RWPE1 (cell line): ENCODE results near the gene VPS37D.
A peak's percentile ranks its signal among the peaks of the same experiment; 100 is the strongest.
"Not testable (repeated sequence)": the region's sequence is repeated elsewhere in the genome, so short reads cannot be mapped to it uniquely, and the experiment has no call there.

ENCODE experiments used
- CTCF ChIA-PET: fragments of 350-600 bp; sonication (Branson Sonifier 250); formaldehyde crosslinking; extraction: SDS; loops from one replicate; lab custom pipeline; 2021; lab: Yijun Ruan, JAX
- POLR2A ChIA-PET: fragments of 400-600 bp; formaldehyde crosslinking; extraction: SDS; loops from one replicate; lab custom pipeline; 2020; ENCODE audit warnings: antibody characterized with exemption; ENCODE audit not compliant: low non-redundant PET; lab: Yijun Ruan, JAX
- DNase-seq: peaks from one replicate; pipeline ENCODE4 v3.0.0; 2012; ENCODE audit warnings: low spot score
- H3K27ac ChIP-seq: fragments of 450-650 bp; 2 replicates; pipeline ENCODE4 v1.5.1; 2017
- CTCF ChIP-seq: fragments of 450-650 bp; conservative IDR thresholded peaks from 2 replicates; pipeline ENCODE4 v1.5.1; 2017; ENCODE audit warnings: low read depth, mild to moderate bottlenecking

The VPS37D gene

GRCh38 chr7:73706126-73707044 is 38.8 kb downstream of the VPS37D start:
- CTCF ChIA-PET: interaction anchor here (0.7 to 1.2 kb wide), 7 partner anchors 9 to 100 kb away, joined by 3 to 5 read pairs (median 3); no protein-coding TSS in a partner anchor
- peak overlapping the region; percentile 90 for H3K27ac ChIP-seq
- POLR2A ChIA-PET: interaction anchor here (0.6 to 0.7 kb wide), 3 partner anchors 9 to 144 kb away, joined by 3 to 6 read pairs (median 4); no protein-coding TSS in a partner anchor
- no peak for TF ChIP-seq CTCF
- DNase-seq: peak; percentile 65

GRCh38 chr7:73707045-73707631 is 39.5 kb downstream of the VPS37D start:
- H3K27ac ChIP-seq: peak overlapping the region; percentile 90
- no peak for TF ChIP-seq CTCF
- CTCF ChIA-PET: interaction anchor here (0.7 to 1.2 kb wide), 3 partner anchors 8 to 18 kb away, joined by 3 to 5 read pairs (median 4); no protein-coding TSS in a partner anchor
- no peak for DNase-seq
- POLR2A ChIA-PET: interaction anchor here (0.6 kb wide), 2 partner anchors 18 to 144 kb away, joined by 4 to 6 read pairs; no protein-coding TSS in a partner anchor

GRCh38 chr7:73708961-73709549 is 41.4 kb downstream of the VPS37D start:
- H3K27ac ChIP-seq: peak overlapping the region; percentile 90

GRCh38 chr7:73712773-73713172 is 45.1 kb downstream of the VPS37D start:
- ChIA-PET POLR2A (no interaction called here), CTCF (no interaction called here)
- TF ChIP-seq CTCF: no peak
- peak overlapping the region; percentile 8; the same call in 1 of the 2 replicates for H3K27ac ChIP-seq
- no peak for DNase-seq

More at GRCh38 chr7:73708961-73709549, 41.4 kb downstream of the VPS37D start:
- ChIA-PET CTCF (no interaction called here), POLR2A (no interaction called here)
- TF ChIP-seq CTCF: no peak
- no peak for DNase-seq

GRCh38 chr7:73713319-73713718 is 45.7 kb downstream of the VPS37D start:
- H3K27ac ChIP-seq: peak overlapping the region; percentile 1
- CTCF ChIA-PET, POLR2A ChIA-PET, DNase-seq: not testable (repeated sequence)

GRCh38 chr7:73715648-73716317 is 48.2 kb downstream of the VPS37D start:
- ChIA-PET CTCF (interaction anchor here (0.5 to 1.2 kb wide), 6 partner anchors 10 to 487 kb away, joined by 3 to 5 read pairs (median 4); no protein-coding TSS in a partner anchor), POLR2A (interaction anchor here (0.6 kb wide), 1 partner anchor 10 kb away, joined by 3 read pairs; no protein-coding TSS in a partner anchor)
- peak; percentile 96 for DNase-seq
- H3K27ac ChIP-seq: peak overlapping the region; percentile 89
- TF ChIP-seq CTCF: no peak
